Measurements from ENCODE around the gene ZNF879. TPM values are rescaled to one million over a fixed set of nuclear protein-coding genes. Genes with fewer than 3 reads are reported as not detected.
A peak's percentile ranks its signal among the peaks of the same experiment; 100 is the strongest.

Gene ZNF879
- 1.8 and 3.2 TPM in 2 replicates for total RNA-seq

- DNase-seq (ENCODE audit: extremely low read depth, low read depth, low spot score) = peak; percentile 77
Measured at GRCh38 chr5:179023528-179024189, at the start of gene ZNF879. TSS of gene ZNF879 (plus strand) at chr5:179023804. CDS start at chr5:179025005, 1,201 bp downstream.

DNA sequence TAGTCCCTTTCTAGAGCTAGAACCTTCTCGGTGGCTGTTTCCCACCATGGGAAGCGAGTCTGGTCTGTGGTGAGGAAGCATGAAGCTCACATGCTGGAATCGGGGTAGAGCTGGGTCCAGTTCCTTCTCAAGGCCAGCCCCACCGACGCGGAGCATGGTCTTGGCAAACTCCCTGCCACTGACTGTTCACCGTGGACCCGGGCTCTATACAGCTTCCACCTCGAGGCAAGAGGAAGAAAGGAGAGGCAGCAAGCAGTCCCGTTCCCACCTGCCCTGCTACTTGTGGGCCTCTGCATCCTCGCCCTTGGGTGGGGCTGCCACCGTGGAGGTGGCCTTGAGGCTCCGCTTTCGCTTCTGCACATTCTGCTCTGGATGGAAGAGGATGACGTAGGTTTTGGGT is 42.2 kb upstream of the ZNF879 start:
- no peak for DNase-seq (ENCODE audit: extremely low read depth, low read depth, low spot score)

DNA sequence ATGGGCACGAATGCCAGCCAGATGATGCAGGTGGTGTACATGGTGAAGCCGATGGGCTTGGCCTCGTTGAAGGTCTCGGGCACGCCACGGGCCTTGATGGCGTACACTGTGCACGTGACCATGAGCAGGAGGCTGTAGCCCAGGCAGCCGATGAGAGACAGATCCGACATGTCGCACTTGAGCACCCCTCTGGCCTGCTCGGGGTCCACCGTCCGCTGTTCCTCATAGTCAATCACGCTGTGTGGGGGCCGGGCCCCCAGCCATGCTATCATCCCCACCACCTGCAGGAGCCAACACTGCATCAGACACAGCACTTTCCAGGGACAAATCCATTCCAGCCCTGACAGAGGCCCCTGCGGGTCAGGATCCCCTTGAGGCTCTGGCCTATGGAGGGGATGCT is 40.7 kb upstream of the ZNF879 start:
- DNase-seq (ENCODE audit: extremely low read depth, low read depth, low spot score) = no peak

DNA sequence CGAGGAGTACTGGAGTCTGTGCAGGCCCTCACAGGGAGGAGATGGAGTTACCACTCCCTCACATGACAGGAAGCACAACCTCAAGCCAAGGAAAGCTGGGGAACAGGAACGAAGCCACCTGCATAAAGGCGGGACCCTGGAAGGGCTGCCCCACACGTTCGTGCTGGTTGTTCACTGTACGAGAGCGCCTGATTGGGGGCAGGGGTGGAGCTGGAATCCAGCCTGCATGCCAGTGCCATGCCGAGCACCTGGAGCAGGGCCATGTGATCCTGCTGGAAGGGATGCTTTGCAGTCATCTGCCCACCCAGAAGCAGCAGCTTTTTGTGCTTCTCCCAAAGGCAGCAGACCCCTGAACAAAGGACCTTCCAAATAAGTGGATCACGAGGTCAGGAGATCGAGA is 39.9 kb upstream of the ZNF879 start:
- DNase-seq (ENCODE audit: extremely low read depth, low read depth, low spot score) = no peak

GRCh38 chr5:178984145-178985072 is 39.2 kb upstream of the ZNF879 start:
- no peak for DNase-seq (ENCODE audit: extremely low read depth, low read depth, low spot score)

DNA sequence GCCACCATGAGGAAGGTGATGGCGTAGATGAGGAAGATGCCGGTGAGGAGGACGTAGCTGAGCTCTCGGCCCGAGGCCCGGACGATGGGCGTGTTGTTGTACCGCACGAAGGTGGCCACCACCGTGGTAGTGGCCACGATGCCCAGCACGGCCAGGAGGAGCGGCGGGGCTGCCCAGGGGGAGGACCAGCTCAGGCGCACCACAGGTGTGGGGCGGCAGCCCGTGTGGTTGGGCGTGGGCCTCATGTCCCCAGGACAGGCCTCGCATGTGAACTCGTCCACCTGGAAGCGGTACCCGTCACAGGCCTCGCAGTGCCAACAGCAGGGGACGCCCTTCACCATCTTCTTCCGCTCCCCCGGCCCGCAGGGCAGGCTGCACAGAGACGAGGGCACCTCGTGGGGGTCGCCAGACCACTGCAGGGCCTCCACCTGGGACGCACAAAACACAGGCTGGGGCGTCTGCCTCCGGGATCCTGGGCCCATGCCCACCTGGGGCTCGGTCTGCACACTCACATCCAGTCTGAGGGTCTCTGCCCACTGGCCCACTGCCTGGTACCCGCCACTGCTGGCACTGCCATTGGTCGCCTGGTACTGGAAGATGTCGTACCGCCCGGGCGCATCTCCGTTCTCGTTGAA is 37.2 kb upstream of the ZNF879 start:
- no peak for DNase-seq (ENCODE audit: extremely low read depth, low read depth, low spot score)

- no peak for DNase-seq (ENCODE audit: extremely low read depth, low read depth, low spot score)
Measured at GRCh38 chr5:178988436-178989220, 35.0 kb upstream of the ZNF879 start.

DNA sequence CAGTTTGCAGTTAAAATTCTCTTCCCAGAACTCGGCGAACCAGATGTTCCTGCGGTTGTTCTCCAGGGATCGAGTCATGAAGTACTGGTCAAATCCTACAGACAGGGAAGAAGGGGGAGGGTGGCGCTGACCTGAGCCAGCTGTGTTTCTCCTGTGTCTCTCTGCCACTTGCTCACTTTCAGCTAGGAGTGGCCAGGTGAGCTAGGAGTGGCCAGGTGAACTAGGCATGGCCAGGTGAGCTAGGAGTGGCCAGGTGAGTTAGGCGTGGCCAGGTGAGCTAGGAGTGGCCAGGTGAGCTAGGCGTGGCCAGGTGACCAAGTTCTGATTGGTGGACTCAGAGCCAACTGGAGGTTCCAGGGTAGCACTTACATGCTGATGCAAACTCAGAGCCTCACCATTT is 34.3 kb upstream of the ZNF879 start:
- no peak for DNase-seq (ENCODE audit: extremely low read depth, low read depth, low spot score)

GRCh38 chr5:178990491-178990890 is 33.1 kb upstream of the ZNF879 start:
- DNase-seq (ENCODE audit: extremely low read depth, low read depth, low spot score) = no peak

DNA sequence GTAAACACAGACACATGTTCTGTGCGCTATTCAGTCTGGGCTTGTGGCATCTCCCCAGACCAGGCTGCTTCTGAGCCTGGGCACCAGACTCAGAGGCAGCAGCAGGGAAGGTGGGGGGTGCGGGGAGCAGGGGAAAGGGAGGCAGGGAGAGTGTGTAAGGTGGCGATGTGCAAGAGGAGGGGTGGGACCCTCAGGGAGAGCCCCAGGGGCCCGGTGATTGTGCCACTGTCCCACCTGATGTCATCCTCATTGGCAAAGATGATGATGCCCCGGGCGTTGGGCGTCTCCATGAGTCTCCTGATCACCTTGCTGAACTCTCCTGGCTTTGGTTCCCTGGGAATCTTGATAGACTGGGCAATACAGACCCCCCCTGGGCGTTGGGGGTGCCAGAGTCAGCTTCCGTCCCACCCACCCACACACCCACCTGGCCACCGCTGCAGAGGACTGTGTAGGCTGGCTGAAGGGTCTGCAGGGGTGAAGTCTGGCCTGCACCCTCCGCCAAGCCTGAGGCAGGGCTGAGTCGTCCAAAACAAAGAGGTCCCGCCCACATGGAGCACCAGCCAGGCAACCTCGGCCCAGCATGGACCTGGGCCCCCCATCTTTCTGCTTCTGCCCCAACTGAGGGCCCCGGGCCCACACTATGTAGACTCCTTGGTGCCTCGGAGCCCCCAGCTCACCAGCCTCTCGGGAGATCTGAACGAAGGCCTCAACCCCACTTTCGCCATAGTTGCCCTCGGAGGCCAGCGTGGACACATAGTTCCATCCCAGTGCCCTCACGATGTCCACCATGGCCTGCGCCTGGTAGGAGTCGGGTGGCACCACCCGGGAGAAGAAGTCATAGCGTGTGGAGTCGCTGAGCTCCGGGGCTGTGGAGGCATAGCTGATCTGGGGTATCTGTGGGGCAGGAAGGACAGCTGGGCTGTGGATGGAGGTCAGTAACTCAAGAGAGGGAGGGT is 32.1 kb upstream of the ZNF879 start:
- DNase-seq (ENCODE audit: extremely low read depth, low read depth, low spot score) = no peak

- DNase-seq (ENCODE audit: extremely low read depth, low read depth, low spot score) = no peak
Measured at GRCh38 chr5:178992291-178992895, 31.2 kb upstream of the ZNF879 start.

GRCh38 chr5:178993236-178993765 is 30.3 kb upstream of the ZNF879 start:
- DNase-seq (ENCODE audit: extremely low read depth, low read depth, low spot score) = no peak

DNA sequence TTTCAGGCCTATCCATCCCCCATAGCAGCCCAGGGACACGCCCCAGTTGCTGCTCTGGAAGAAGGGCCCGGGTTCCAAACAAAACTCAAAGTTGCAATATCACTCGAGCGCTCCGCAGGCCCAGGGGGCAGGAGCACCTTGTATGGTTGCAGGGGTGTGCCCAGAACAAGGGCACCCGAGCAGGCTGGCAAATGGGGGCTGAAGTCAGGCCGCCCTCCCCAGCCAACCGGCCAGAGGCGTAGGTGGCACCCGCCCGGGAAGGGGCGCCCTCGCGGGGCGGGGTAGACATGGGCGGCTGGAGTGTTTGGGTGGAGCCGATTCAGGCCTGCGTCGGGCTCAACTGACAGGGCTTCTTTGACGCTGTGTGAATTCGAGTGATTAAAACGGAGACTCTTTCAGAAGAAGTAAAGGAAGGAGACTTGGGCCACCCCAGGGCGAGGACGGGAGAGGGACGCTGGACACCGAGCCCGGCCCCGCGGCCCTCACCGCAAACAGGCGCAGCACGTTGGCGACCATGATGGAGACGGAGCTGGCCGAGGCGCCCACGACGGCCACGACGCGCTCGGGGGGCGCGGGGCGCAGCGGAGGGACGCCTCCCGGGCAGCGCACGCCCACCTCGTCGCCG is 29.5 kb upstream of the ZNF879 start:
- DNase-seq (ENCODE audit: extremely low read depth, low read depth, low spot score) = no peak

DNA sequence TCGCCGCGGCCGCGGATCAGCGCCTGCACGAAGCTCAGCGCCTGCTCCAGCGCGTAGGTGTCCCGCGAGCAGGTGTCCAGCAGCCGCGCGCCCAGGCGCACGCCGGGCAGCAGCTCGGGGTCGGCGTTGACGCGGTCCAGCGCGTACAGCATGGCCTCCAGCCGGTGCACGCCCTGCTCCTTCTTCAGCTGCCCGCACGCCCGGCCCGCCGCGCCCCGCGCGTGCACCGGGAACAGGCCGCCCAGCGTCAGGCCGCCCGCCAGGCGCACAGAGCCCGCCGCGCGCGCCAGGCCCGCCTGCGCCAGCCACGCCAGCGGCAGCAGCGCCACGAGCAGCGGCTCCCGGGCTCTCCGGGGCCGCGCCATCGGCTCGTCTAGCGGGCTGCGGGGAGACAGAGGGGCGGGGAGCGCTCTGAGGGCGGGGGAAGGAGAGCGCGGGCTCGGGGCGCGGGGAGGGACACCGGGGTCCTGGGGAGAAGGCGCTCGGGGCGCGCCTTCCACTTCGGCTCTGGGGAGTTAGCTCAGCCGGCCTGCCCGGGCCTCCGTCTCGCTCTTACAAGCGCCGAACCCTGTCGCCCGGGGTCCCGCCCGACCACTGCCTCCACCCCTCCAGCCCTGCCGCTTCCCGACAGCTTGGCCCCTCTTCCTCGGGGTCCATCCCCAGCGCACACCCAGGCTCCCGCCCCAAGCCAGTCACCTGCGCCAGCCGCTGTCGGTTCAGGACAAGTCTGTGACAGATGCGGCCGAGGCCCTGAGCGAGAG is 28.8 kb upstream of the ZNF879 start, which contains the start of gene GRM6:
Gene GRM6 (minus strand): TSS at position 741 of the 761 bp plus-strand sequence. CDS start 376 bp downstream, at position 365.
- DNase-seq (ENCODE audit: extremely low read depth, low read depth, low spot score) = no peak

- no peak for DNase-seq (ENCODE audit: extremely low read depth, low read depth, low spot score)
Measured at GRCh38 chr5:178995341-178995690, 28.3 kb upstream of the ZNF879 start.

DNA sequence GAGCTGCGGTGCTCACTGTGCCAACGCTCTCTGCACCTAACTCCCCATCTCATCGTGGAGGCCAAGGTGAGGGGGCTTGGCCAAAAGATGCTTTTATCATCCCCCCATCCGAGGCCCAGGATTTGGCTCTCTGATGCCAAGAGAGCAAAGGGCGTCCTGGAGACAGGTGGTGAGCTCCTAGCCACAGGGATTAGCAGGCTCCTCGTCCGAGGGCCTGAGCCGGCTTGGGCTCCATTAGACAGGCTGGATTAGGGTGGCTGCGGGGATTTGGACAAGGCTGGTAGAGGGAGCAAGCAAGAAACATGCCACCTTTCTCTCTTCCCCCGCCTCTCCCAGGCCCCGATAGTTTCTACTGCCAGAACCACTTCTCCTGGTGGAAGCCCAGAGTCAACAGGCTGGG is 27.4 kb upstream of the ZNF879 start:
- DNase-seq (ENCODE audit: extremely low read depth, low read depth, low spot score) = no peak

DNA sequence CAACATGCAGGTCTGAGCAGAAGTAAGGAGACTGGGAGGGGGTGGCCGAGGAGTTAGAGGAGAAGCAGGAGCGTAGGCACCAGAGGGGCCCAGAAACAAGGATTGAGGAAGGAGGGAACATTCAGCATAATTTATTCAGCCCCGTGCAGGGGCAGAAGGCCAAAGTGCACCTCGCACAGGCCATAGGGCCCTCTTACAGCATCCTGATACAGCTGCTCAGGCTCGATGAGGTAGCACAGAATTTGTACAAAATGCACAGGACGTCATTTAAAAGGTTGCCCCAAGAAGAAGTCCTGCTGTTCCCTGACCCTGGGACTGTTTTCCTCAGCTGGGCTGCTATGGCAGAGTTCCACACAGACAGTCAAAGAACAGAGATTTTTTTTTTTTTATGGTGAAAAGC is 26.4 kb upstream of the ZNF879 start:
- DNase-seq (ENCODE audit: extremely low read depth, low read depth, low spot score) = no peak

- DNase-seq (ENCODE audit: extremely low read depth, low read depth, low spot score) = no peak
Measured at GRCh38 chr5:178998441-178998840, 25.2 kb upstream of the ZNF879 start.
